ENCODE results near the gene DBN1.

DNA sequence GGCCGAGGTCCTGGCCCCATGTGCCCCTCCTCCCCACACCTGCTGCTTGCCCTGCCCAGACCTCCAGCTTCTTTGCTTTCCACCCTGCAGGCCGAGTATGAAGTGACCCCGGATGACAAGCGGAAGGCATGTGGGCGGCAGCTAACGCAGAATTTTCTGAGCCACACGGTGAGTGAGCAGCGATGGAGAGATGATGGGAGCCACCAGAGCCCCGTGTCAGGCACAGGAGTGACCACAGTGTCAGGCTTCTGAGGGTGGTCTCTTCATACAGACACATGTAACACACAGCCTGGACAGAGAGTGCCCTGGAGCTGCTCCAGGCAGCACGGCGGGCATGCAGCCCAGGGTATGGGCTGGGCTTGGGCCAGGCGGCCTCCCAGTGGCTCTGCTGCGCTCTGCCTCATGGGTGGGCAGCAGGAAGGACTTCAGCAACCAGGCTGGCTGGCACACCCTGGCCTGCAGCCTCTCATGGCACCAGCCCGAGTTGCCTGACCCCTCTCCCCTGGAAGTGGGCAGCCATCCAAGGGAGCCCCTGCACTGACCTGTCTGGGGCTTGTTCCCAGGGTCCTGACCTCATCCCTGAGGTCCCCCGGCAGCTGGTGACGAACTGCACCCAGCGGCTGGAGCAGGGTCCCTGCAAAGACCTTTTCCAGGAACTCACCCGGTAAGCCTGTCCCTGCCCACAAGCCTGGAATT, 41.1 kb downstream of the DBN1 start:
- TF ChIP-seq, protein P1, sequence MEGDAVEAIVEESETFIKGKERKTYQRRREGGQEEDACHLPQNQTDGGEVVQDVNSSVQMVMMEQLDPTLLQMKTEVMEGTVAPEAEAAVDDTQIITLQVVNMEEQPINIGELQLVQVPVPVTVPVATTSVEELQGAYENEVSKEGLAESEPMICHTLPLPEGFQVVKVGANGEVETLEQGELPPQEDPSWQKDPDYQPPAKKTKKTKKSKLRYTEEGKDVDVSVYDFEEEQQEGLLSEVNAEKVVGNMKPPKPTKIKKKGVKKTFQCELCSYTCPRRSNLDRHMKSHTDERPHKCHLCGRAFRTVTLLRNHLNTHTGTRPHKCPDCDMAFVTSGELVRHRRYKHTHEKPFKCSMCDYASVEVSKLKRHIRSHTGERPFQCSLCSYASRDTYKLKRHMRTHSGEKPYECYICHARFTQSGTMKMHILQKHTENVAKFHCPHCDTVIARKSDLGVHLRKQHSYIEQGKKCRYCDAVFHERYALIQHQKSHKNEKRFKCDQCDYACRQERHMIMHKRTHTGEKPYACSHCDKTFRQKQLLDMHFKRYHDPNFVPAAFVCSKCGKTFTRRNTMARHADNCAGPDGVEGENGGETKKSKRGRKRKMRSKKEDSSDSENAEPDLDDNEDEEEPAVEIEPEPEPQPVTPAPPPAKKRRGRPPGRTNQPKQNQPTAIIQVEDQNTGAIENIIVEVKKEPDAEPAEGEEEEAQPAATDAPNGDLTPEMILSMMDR (IDR thresholded peaks at IDR 0.05), result no peak
- no peak for TF ChIP-seq POLR2A (IDR thresholded peaks at IDR 0.05)
